ENCODE results near the gene APBA2. TPM values are rescaled to one million over a fixed set of nuclear protein-coding genes. Genes with fewer than 3 reads are reported as not detected.

Gene APBA2
- total RNA-seq, 1 donor from 2014 or later: 3.8 TPM

DNA sequence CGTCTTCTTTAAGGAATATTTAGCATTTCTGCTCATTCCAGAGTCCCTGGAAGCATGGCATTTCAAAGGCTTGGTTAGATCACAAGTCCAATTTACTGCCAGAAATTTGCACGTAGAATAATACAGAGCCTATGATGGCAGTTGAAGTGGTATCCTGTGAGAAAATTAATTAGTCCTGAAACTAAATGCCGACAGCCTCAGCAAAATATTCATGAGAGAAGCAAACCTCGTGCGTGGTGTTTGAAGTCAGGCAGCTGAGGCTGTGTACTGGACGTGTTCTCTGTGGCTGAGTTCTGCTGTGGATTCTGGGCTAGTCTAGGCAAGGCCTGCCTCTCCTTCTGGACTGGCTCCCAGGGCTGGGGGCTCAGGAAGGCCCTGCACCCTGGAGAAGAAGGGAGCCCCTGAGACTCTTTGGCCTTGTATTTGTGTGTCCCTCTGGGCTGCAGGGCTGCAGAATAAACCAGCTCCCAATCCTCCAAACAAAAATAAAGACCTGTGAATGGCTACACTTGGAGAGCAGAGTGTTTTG, 106.6 kb downstream of the APBA2 start:
- ATAC-seq: no peak
- intact Hi-C loops (cut with DNase I): no loop called here

DNA sequence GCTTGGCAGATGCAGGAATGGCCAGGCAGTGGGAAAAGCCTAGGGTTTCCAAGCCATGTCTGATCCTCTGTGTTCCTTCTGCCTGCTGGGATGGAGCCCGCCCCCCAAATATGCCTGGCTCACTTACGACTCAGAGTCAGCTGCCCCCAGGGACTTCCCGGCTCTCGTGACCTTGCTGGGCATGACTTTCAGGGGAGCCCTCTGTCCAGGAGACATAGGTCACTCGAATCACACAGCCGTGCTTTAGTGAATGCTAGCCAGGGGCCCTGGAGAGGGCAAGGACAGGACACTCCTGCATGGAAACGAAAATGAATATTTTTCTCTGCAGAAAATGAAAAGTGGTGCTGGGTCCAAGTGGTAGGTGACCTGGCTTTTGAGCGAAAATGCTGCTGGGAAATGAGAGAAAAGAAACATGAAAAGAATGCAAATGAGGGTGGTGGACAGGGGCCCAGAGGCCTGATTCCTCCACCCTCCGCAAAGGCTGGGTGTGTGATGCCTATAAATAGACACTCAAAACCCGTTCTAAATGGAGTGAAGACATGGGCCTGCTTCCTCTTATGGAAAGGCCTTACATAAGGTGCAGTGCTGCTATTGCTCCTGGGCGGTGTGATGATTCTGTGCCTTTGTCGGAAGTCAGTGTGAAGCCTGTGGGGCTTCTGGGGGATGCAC, 107.4 kb downstream of the APBA2 start:
- no peaks in the 10 kb centered on the region for H3K27me3 ChIP-seq (ENCODE audit: low read depth)
- no peaks in the 10 kb centered on the region for H3K36me3 ChIP-seq
- no peak for ATAC-seq
- DNase-seq: no peak
- no peak overlapping the region for H3K4me3 ChIP-seq
- intact Hi-C loops (cut with DNase I): no loop called here
- no peak overlapping the region for H3K27ac ChIP-seq
- TF ChIP-seq, protein P1, sequence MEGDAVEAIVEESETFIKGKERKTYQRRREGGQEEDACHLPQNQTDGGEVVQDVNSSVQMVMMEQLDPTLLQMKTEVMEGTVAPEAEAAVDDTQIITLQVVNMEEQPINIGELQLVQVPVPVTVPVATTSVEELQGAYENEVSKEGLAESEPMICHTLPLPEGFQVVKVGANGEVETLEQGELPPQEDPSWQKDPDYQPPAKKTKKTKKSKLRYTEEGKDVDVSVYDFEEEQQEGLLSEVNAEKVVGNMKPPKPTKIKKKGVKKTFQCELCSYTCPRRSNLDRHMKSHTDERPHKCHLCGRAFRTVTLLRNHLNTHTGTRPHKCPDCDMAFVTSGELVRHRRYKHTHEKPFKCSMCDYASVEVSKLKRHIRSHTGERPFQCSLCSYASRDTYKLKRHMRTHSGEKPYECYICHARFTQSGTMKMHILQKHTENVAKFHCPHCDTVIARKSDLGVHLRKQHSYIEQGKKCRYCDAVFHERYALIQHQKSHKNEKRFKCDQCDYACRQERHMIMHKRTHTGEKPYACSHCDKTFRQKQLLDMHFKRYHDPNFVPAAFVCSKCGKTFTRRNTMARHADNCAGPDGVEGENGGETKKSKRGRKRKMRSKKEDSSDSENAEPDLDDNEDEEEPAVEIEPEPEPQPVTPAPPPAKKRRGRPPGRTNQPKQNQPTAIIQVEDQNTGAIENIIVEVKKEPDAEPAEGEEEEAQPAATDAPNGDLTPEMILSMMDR (IDR thresholded peaks at IDR 0.05): no peak
- H3K9me3 ChIP-seq: no peaks in the 10 kb centered on the region
- H3K4me1 ChIP-seq: peaks cover 4% of the 10 kb centered on the region

More for the DNA sequence above, 106.6 kb downstream of the APBA2 start:
- no peaks in the 10 kb centered on the region for H3K27me3 ChIP-seq (ENCODE audit: low read depth)
- no peak for DNase-seq
- H3K27ac ChIP-seq: no peak overlapping the region
- H3K4me3 ChIP-seq: no peak overlapping the region
- no peaks in the 10 kb centered on the region for H3K36me3 ChIP-seq
- H3K9me3 ChIP-seq: no peaks in the 10 kb centered on the region
- TF ChIP-seq, protein P1 (IDR thresholded peaks at IDR 0.05): no peak
- peaks cover 4% of the 10 kb centered on the region for H3K4me1 ChIP-seq

DNA sequence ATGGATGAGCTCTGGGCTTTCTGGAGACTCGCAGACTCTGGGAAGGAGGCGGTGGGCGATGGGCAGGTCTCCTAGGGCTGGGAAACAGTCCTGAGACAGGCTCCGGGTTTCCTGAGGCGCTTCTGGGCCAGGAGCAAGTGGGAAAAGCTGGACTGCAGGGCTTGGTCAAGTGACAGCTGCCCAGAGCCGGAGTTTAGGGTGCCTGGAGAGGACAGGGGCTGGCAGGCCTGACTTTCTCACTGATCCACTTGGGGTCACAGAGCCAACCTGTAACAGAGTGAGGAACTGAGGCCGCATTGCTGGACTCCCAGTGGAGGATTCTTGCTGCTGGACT, 107.9 kb downstream of the APBA2 start:
- no peak overlapping the region for H3K27ac ChIP-seq
- TF ChIP-seq, protein P1 (IDR thresholded peaks at IDR 0.05): no peak
- H3K36me3 ChIP-seq: no peaks in the 10 kb centered on the region
- ATAC-seq: no peak
- intact Hi-C loops (cut with DNase I): no loop called here
- no peaks in the 10 kb centered on the region for H3K9me3 ChIP-seq
- H3K4me3 ChIP-seq: no peak overlapping the region
- H3K4me1 ChIP-seq: peaks cover 4% of the 10 kb centered on the region
- DNase-seq: no peak
- H3K27me3 ChIP-seq (ENCODE audit: low read depth): no peaks in the 10 kb centered on the region

DNA sequence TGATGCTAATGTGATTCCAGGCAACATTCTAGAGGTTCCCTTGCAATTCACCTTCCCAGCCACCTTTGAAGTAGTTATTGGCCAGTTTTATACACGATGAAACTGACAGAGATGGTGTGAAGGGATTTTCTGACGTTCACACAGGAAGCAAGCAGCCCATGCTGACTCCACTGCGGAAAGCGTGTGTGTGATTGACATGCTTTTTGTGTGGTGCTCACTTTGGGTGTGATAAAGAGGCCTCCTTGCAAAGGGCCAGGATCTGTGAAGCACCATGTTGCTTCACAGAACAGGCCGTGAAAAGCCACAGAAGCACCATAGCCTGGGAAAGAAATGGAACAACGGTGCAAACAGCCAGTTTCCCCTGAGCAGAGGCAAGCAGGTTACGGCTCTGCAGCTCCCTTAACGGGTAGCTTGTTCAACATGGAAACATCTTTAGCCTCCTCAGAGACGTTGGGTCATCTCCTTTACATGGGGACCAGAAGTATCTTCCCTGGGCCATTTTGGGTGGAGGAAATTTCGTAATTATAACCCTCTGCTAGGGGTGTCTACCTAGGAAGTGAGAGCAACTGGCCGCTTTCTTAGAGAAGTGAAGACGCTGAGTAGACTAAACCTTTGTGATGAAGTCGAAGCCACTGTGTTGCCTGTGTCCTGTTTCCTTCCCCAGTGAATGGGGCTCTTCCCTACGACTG, 108.5 kb downstream of the APBA2 start:
- no peaks in the 10 kb centered on the region for H3K9me3 ChIP-seq
- H3K27me3 ChIP-seq (ENCODE audit: low read depth): no peaks in the 10 kb centered on the region
- no peak for DNase-seq
- no peak overlapping the region for H3K4me3 ChIP-seq
- peaks cover 4% of the 10 kb centered on the region for H3K4me1 ChIP-seq
- no peak for ATAC-seq
- no peak overlapping the region for H3K27ac ChIP-seq
- H3K36me3 ChIP-seq: no peaks in the 10 kb centered on the region
- intact Hi-C loops (cut with DNase I): no loop called here
- TF ChIP-seq, protein P1 (IDR thresholded peaks at IDR 0.05): no peak

DNA sequence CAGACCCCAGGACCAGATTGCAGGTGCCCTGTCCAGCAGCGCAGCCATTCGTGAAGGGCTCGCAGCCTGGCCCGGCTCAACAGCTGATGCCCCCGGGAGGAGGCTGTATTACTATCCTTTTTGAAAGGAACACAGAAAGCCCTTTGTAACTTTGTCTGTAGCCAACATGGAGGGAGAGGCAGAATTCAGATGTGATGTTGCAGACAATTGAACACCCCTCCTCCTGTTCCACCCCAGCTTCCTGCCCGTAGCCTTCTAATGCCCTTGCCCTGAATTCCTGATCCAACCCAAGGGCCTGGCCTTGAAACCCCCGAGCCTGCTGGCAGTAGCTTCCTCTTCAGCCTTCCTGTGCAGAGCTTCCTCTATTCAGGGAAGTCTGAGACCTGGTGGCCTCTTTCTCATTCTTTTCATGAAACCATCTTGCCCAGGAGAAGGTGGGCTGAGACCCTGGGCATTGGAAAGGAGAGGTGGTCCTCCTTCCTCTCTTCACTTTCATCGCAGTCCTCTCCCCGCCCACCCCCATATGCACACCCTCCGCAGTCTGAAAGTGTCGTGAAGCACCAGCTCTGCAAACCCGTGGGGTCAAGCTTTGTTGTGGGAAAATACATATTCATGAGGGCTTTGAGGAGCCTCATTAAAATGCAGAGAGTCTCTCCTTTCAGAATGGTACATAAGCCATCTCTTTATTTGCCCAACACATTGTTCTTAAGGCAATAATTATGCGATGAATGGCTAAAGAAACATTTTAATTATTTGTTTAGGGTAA, 109.2 kb downstream of the APBA2 start:
- Histone ChIP-seq H3K9me3 (no peaks in the 10 kb centered on the region), H3K36me3 (no peaks in the 10 kb centered on the region), H3K4me3 (no peak overlapping the region), H3K27me3 (ENCODE audit: low read depth) (no peaks in the 10 kb centered on the region), H3K27ac (no peak overlapping the region), H3K4me1 (peaks cover 4% of the 10 kb centered on the region)
- TF ChIP-seq, protein P1 (IDR thresholded peaks at IDR 0.05): no peak
- intact Hi-C loops (cut with DNase I): no loop called here
- ATAC-seq: no peak
- no peak for DNase-seq

All from lower lobe of right lung (tissue), 2 donors.